HEK293 (cell line): ENCODE data around the gene COL1A1.

ENCODE experiments used
- CTCF ChIA-PET: fragments of 350-600 bp; formaldehyde crosslinking; extraction: SDS; loops from one replicate; lab custom pipeline; 2021; ENCODE audit warnings: antibody characterized with exemption; lab: Yijun Ruan, JAX
- POLR2A ChIA-PET: fragments of 300-600 bp; formaldehyde crosslinking; extraction: SDS; loops from one replicate; lab custom pipeline; 2020; ENCODE audit warnings: antibody characterized with exemption, inconsistent platforms; lab: Yijun Ruan, JAX
- H3K27ac ChIP-seq: fragments of 200-500 bp; sonication (Bioruptor generic); 2 replicates; pipeline ENCODE4 v1.5.1; 2014; ENCODE audit warnings: low read depth, low read length, control low read depth, inconsistent platforms; ENCODE audit errors: extremely low read depth
- H3K36me3 ChIP-seq, 2 experiments: fragments of 200-500 bp in 1 of 2; sonication (Bioruptor generic) in 1 of 2; 1 replicate in 1 of 2; 2 replicates in 1 of 2; pipeline ENCODE4 v1.5.1; 2014 to 2017; ENCODE audit warnings: inconsistent platforms in 2 of 2, low read length in 2 of 2; ENCODE audit not compliant: control insufficient read depth in 2 of 2, insufficient read depth in 1 of 2
- H3K4me1 ChIP-seq: fragments of 200-500 bp; sonication (Bioruptor generic); 2 replicates; pipeline ENCODE4 v1.5.1; 2014; ENCODE audit warnings: mild to moderate bottlenecking, low read length, inconsistent platforms; ENCODE audit not compliant: control insufficient read depth, insufficient read depth
- H3K4me3 ChIP-seq: 2 replicates; pipeline ENCODE4 v1.5.1; 2011; ENCODE audit warnings: low read depth, mild to moderate bottlenecking, control low read depth, low read length, moderate library complexity
- H3K9me3 ChIP-seq: fragments of 200-500 bp; sonication (Bioruptor generic); 2 replicates; pipeline ENCODE4 v1.5.1; 2014; ENCODE audit warnings: low read depth, low read length, inconsistent platforms; ENCODE audit not compliant: control insufficient read depth, insufficient read depth
- GLIS2 ChIP-seq: fragments of 450-650 bp; formaldehyde crosslinking; IDR thresholded peaks from 2 replicates; pipeline ENCODE4 v1.5.1; 2016; ENCODE audit warnings: missing biosample characterization, missing genetic modification characterization
- KLF10 ChIP-seq: fragments of 450-650 bp; IDR thresholded peaks from 2 replicates; pipeline ENCODE4 v1.5.1; 2018; ENCODE audit warnings: missing biosample characterization, mild to moderate bottlenecking, missing genetic modification characterization
- KLF7 ChIP-seq: fragments of 450-650 bp; formaldehyde crosslinking; IDR thresholded peaks from 2 replicates; pipeline ENCODE4 v1.5.1; 2016; ENCODE audit warnings: missing biosample characterization, missing genetic modification characterization, borderline replicate concordance
- MZF1 ChIP-seq: fragments of 450-650 bp; formaldehyde crosslinking; IDR thresholded peaks from 2 replicates; pipeline ENCODE4 v1.5.1; 2017; ENCODE audit warnings: missing biosample characterization, missing genetic modification characterization, borderline replicate concordance
- SALL2 ChIP-seq: fragments of 450-650 bp; formaldehyde crosslinking; IDR thresholded peaks from 2 replicates; pipeline ENCODE4 v1.5.0; 2017; ENCODE audit warnings: missing biosample characterization, mild to moderate bottlenecking, missing genetic modification characterization, borderline replicate concordance
- ZBTB7A ChIP-seq: fragments of 450-650 bp; formaldehyde crosslinking; IDR thresholded peaks from 2 replicates; pipeline ENCODE4 v1.5.1; 2016; ENCODE audit warnings: low read depth, missing biosample characterization, missing genetic modification characterization
- ZIC2 ChIP-seq: fragments of 450-650 bp; formaldehyde crosslinking; IDR thresholded peaks from 2 replicates; pipeline ENCODE4 v1.5.1; 2016; ENCODE audit warnings: missing biosample characterization, missing genetic modification characterization
- ZNF112 ChIP-seq: fragments of 450-650 bp; formaldehyde crosslinking; IDR thresholded peaks from 2 replicates; pipeline ENCODE4 v1.5.0; 2017; ENCODE audit warnings: missing biosample characterization, missing genetic modification characterization
- ZNF133 ChIP-seq: fragments of 450-650 bp; formaldehyde crosslinking; IDR thresholded peaks from 2 replicates; pipeline ENCODE4 v1.5.1; 2016; ENCODE audit warnings: missing biosample characterization, missing genetic modification characterization
- ZNF16 ChIP-seq: fragments of 450-650 bp; formaldehyde crosslinking; IDR thresholded peaks from 2 replicates; pipeline ENCODE4 v1.5.1; 2016; ENCODE audit warnings: low read depth, missing biosample characterization, missing genetic modification characterization
- ZNF184 ChIP-seq: fragments of 450-650 bp; IDR thresholded peaks from 2 replicates; pipeline ENCODE4 v1.5.1; 2018; ENCODE audit warnings: missing biosample characterization, mild to moderate bottlenecking, missing genetic modification characterization
- ZNF335 ChIP-seq: fragments of 450-650 bp; formaldehyde crosslinking; conservative IDR thresholded peaks from 2 replicates; pipeline ENCODE4 v1.5.1; 2016; ENCODE audit warnings: missing biosample characterization, missing genetic modification characterization
- ZNF350 ChIP-seq: fragments of 450-650 bp; formaldehyde crosslinking; IDR thresholded peaks from 2 replicates; pipeline ENCODE4 v1.5.0; 2017; ENCODE audit warnings: missing biosample characterization, mild to moderate bottlenecking, missing genetic modification characterization
- ZNF354C ChIP-seq: fragments of 450-650 bp; formaldehyde crosslinking; IDR thresholded peaks from 2 replicates; pipeline ENCODE4 v1.5.1; 2016; ENCODE audit warnings: missing biosample characterization, missing genetic modification characterization, low read depth, borderline replicate concordance
- ZNF404 ChIP-seq: fragments of 450-650 bp; formaldehyde crosslinking; IDR thresholded peaks from 2 replicates; pipeline ENCODE4 v1.5.1; 2017; ENCODE audit warnings: missing biosample characterization, missing genetic modification characterization
- ZNF423 ChIP-seq: fragments of 450-650 bp; formaldehyde crosslinking; IDR thresholded peaks from 2 replicates; pipeline ENCODE4 v1.5.1; 2016; ENCODE audit warnings: missing biosample characterization, missing genetic modification characterization
- ZNF433 ChIP-seq: fragments of 450-650 bp; formaldehyde crosslinking; IDR thresholded peaks from 2 replicates; pipeline ENCODE4 v1.5.1; 2016; ENCODE audit warnings: missing biosample characterization, missing genetic modification characterization, low read depth
- ZNF558 ChIP-seq: fragments of 450-650 bp; formaldehyde crosslinking; IDR thresholded peaks from 2 replicates; pipeline ENCODE4 v1.5.1; 2016; ENCODE audit warnings: missing biosample characterization, missing genetic modification characterization
- ZNF560 ChIP-seq: fragments of 450-650 bp; formaldehyde crosslinking; IDR thresholded peaks from 2 replicates; pipeline ENCODE4 v1.5.1; 2017; ENCODE audit warnings: missing biosample characterization, missing genetic modification characterization, borderline replicate concordance
- ZNF561 ChIP-seq: fragments of 450-650 bp; IDR thresholded peaks from 2 replicates; pipeline ENCODE4 v1.5.1; 2018; ENCODE audit warnings: missing biosample characterization, missing genetic modification characterization, borderline replicate concordance
- ZNF596 ChIP-seq: fragments of 450-650 bp; IDR thresholded peaks from 2 replicates; pipeline ENCODE4 v1.5.0; 2018; ENCODE audit warnings: missing biosample characterization, mild to moderate bottlenecking, missing genetic modification characterization, moderate library complexity
- ZNF626 ChIP-seq: fragments of 450-650 bp; sonication (Bioruptor Pico); formaldehyde crosslinking; IDR thresholded peaks from 2 replicates; pipeline ENCODE4 v1.5.1; 2018; ENCODE audit warnings: missing biosample characterization, missing genetic modification characterization, inconsistent platforms
- ZNF660 ChIP-seq: fragments of 450-650 bp; IDR thresholded peaks from 2 replicates; pipeline ENCODE4 v1.5.1; 2018; ENCODE audit warnings: missing biosample characterization, mild to moderate bottlenecking, missing genetic modification characterization
- ZNF707 ChIP-seq: fragments of 450-650 bp; formaldehyde crosslinking; IDR thresholded peaks from 2 replicates; pipeline ENCODE4 v1.5.1; 2016; ENCODE audit warnings: missing biosample characterization, missing genetic modification characterization
- ZNF768 ChIP-seq: fragments of 450-650 bp; formaldehyde crosslinking; IDR thresholded peaks from 2 replicates; pipeline ENCODE4 v1.5.1; 2018; ENCODE audit warnings: missing biosample characterization, mild to moderate bottlenecking, missing genetic modification characterization
- ZNF777 ChIP-seq: fragments of 450-650 bp; formaldehyde crosslinking; IDR thresholded peaks from 2 replicates; pipeline ENCODE4 v1.5.1; 2017; ENCODE audit warnings: missing biosample characterization, missing genetic modification characterization, borderline replicate concordance
- ZNF792 ChIP-seq: fragments of 450-650 bp; formaldehyde crosslinking; IDR thresholded peaks from 2 replicates; pipeline ENCODE4 v1.5.1; 2016; ENCODE audit warnings: missing biosample characterization, missing genetic modification characterization
- TF ChIP-seq, protein P1 (sequence below): fragments of 450-650 bp; formaldehyde crosslinking; IDR thresholded peaks from 2 replicates; pipeline ENCODE4 v1.5.1; 2017; ENCODE audit warnings: missing biosample characterization, missing genetic modification characterization
- TF ChIP-seq, protein P2 (sequence below): fragments of 450-650 bp; formaldehyde crosslinking; IDR thresholded peaks from 2 replicates; pipeline ENCODE4 v1.5.1; 2016; ENCODE audit warnings: missing biosample characterization, missing genetic modification characterization
- TF ChIP-seq, protein P3 (sequence below): fragments of 450-650 bp; formaldehyde crosslinking; IDR thresholded peaks from 2 replicates; pipeline ENCODE4 v1.5.1; 2016; ENCODE audit warnings: missing biosample characterization, missing genetic modification characterization
- TF ChIP-seq, protein P4 (sequence below): fragments of 450-650 bp; formaldehyde crosslinking; IDR thresholded peaks from 2 replicates; pipeline ENCODE4 v1.5.1; 2016; ENCODE audit warnings: missing biosample characterization, missing genetic modification characterization

COL1A1 gene

DNA sequence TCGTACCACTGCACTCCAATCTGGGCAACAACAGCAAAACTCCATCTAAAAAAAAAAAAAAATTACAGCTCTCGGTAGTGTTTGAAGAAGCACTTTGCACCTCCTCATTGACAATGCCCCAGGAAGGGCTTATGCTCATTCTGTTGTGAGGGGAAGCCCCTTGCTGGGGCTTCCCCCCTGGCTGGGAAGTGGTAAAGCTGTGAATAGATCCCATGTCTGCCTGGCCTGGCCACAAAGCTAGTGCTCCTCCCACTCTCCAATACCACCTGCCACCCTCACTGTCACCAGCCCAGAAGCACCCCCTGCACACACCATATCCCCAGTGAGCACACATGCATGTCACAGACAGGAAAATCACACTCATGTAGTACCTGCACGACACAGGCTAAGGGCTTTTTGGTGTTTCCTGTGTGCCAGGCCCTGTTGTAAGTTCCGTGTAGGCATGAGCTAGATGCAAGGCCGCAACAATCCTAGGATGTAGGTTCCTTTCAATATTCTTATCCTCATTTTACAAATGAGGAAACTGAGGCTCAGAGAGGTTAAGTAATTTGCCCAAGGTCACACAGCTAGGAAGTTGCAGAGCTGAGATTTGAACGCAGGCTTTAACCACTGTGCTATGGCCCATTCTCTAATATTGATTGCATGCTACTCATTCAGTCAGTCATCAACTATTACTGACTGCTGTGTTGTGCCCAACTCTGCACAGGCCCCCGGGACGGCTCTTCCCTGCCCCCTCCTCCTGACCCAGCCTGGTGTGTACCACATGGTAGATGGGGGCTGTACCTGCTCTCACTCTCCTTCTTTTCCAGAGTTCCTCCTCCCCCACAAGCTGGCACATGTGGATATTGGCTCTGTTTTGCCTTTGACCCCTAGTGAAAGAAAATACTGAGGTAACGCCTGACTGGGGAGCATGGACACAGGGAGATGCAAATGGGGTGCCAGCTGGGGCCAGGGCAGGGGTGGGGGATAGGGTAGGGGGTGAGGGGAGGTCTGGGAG, 11.9 kb upstream of the COL1A1 start:
- ChIA-PET CTCF (interaction anchor here (0.6 to 18.0 kb wide), 16 partner anchors 10 to 1205 kb away, joined by 3 to 487 read pairs (median 4); partner anchors contain the start of genes COL1A1, SGCA and TMEM92), POLR2A (interaction anchor here (0.5 to 1.3 kb wide), 5 partner anchors 8 to 61 kb away, joined by 3 to 6 read pairs (median 4); partner anchors contain the start of genes COL1A1 and TMEM92)
- TF ChIP-seq ZNF768: peak; percentile 89
- TF ChIP-seq ZNF777: no peak
- TF ChIP-seq ZNF133 (tag by site-specific recombination): no peak
- TF ChIP-seq, protein P1, sequence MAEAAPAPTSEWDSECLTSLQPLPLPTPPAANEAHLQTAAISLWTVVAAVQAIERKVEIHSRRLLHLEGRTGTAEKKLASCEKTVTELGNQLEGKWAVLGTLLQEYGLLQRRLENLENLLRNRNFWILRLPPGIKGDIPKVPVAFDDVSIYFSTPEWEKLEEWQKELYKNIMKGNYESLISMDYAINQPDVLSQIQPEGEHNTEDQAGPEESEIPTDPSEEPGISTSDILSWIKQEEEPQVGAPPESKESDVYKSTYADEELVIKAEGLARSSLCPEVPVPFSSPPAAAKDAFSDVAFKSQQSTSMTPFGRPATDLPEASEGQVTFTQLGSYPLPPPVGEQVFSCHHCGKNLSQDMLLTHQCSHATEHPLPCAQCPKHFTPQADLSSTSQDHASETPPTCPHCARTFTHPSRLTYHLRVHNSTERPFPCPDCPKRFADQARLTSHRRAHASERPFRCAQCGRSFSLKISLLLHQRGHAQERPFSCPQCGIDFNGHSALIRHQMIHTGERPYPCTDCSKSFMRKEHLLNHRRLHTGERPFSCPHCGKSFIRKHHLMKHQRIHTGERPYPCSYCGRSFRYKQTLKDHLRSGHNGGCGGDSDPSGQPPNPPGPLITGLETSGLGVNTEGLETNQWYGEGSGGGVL (tag by site-specific recombination): no peak
- no peak for TF ChIP-seq ZNF596 (tag by site-specific recombination)
- no peak for TF ChIP-seq ZNF404 (tag by site-specific recombination)
- TF ChIP-seq SALL2 (tag by site-specific recombination): no peak
- TF ChIP-seq KLF10 (tag by site-specific recombination): no peak
- no peak for TF ChIP-seq ZNF433 (tag by site-specific recombination)
- TF ChIP-seq ZNF660 (tag by site-specific recombination): no peak
- no peak for TF ChIP-seq ZNF112
- TF ChIP-seq ZNF792 (tag by site-specific recombination): no peak
- TF ChIP-seq, protein P2, sequence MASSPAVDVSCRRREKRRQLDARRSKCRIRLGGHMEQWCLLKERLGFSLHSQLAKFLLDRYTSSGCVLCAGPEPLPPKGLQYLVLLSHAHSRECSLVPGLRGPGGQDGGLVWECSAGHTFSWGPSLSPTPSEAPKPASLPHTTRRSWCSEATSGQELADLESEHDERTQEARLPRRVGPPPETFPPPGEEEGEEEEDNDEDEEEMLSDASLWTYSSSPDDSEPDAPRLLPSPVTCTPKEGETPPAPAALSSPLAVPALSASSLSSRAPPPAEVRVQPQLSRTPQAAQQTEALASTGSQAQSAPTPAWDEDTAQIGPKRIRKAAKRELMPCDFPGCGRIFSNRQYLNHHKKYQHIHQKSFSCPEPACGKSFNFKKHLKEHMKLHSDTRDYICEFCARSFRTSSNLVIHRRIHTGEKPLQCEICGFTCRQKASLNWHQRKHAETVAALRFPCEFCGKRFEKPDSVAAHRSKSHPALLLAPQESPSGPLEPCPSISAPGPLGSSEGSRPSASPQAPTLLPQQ (tag by site-specific recombination): no peak
- TF ChIP-seq ZNF16 (tag by site-specific recombination): no peak
- TF ChIP-seq ZNF707 (tag by site-specific recombination): no peak
- peak; percentile 26; the same call in 1 of the 2 replicates for TF ChIP-seq GLIS2 (tag by site-specific recombination)
- peak; percentile 25; the same call in 1 of the 2 replicates for TF ChIP-seq ZIC2 (tag by site-specific recombination)
- TF ChIP-seq KLF7 (tag by site-specific recombination): no peak
- no peak for TF ChIP-seq ZNF560 (tag by site-specific recombination)
- no peak for TF ChIP-seq ZNF350 (tag by site-specific recombination)
- TF ChIP-seq ZNF335 (tag by site-specific recombination): no peak
- TF ChIP-seq, protein P3, sequence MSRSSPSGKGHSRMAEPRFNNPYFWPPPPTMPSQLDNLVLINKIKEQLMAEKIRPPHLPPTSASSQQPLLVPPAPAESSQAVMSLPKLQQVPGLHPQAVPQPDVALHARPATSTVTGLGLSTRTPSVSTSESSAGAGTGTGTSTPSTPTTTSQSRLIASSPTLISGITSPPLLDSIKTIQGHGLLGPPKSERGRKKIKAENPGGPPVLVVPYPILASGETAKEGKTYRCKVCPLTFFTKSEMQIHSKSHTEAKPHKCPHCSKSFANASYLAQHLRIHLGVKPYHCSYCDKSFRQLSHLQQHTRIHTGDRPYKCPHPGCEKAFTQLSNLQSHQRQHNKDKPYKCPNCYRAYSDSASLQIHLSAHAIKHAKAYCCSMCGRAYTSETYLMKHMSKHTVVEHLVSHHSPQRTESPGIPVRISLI: no peak
- TF ChIP-seq ZNF561 (tag by site-specific recombination): no peak
- TF ChIP-seq ZNF626 (tag by site-specific recombination): no peak
- TF ChIP-seq ZNF423 (tag by site-specific recombination): no peak
- TF ChIP-seq ZNF184: no peak
- TF ChIP-seq, protein P4, sequence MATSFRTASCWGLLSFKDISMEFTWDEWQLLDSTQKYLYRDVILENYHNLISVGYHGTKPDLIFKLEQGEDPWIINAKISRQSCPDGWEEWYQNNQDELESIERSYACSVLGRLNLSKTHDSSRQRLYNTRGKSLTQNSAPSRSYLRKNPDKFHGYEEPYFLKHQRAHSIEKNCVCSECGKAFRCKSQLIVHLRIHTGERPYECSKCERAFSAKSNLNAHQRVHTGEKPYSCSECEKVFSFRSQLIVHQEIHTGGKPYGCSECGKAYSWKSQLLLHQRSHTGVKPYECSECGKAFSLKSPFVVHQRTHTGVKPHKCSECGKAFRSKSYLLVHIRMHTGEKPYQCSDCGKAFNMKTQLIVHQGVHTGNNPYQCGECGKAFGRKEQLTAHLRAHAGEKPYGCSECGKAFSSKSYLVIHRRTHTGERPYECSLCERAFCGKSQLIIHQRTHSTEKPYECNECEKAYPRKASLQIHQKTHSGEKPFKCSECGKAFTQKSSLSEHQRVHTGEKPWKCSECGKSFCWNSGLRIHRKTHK (tag by site-specific recombination): no peak
- no peak for TF ChIP-seq ZBTB7A
- no peak for TF ChIP-seq MZF1 (tag by site-specific recombination)
- no peak for TF ChIP-seq ZNF558 (tag by site-specific recombination)
- no peak for TF ChIP-seq ZNF354C (tag by site-specific recombination)

More for the DNA sequence above, 11.9 kb upstream of the COL1A1 start:
- Histone ChIP-seq H3K4me1 (peaks cover 6% of the 10 kb centered on the region; the same call in 1 of the 2 replicates), H3K36me3 (no peaks in the 10 kb centered on the region), H3K4me3 (no peak overlapping the region), H3K27ac (no peak overlapping the region), H3K9me3 (no peaks in the 10 kb centered on the region)
